ENCODE data around the gene DHCR7.
"Not testable (repeated sequence)": the region's sequence is repeated elsewhere in the genome, so short reads cannot be mapped to it uniquely, and the experiment has no call there.

The DHCR7 gene

GRCh38 chr11:71436861-71437260 is 11.3 kb downstream of the DHCR7 start:
- DNase-seq, result no peak

DNA sequence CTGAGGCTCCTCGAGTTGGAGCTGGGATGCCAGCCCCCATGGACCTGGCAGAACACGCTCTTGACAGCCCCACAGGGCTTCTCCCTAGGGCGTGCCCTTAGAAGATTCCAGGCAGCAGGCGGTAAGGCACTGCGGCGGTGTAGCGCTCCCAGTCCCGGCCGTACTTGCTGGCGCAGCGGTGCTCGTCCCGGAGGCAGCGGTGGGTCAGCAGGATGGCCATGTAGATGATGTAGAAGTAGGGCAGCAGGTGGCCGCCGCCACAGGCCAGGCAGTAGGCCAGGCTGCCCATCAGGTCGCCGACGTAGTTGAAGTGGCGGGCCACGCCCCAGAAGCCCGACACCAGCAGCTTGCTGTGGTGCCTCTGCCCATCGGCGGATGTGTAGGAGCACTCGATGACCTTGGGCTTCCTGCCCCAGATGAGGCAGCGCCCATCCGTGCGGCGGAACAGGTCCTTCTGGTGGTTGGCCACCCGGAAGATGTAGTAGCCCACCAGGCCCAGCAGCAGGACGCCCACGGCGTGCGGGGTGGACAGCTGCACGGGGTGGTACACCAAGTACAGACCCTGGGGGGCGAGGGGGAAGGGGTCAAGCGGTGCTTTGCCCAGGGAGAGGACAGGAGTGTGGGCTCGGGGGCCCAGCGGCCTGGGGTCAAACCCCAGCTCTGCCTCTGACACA is 12.8 kb downstream of the DHCR7 start:
- no peak for DNase-seq

GRCh38 chr11:71434576-71435130 is 13.5 kb downstream of the DHCR7 start:
- no peak for DNase-seq

DNA sequence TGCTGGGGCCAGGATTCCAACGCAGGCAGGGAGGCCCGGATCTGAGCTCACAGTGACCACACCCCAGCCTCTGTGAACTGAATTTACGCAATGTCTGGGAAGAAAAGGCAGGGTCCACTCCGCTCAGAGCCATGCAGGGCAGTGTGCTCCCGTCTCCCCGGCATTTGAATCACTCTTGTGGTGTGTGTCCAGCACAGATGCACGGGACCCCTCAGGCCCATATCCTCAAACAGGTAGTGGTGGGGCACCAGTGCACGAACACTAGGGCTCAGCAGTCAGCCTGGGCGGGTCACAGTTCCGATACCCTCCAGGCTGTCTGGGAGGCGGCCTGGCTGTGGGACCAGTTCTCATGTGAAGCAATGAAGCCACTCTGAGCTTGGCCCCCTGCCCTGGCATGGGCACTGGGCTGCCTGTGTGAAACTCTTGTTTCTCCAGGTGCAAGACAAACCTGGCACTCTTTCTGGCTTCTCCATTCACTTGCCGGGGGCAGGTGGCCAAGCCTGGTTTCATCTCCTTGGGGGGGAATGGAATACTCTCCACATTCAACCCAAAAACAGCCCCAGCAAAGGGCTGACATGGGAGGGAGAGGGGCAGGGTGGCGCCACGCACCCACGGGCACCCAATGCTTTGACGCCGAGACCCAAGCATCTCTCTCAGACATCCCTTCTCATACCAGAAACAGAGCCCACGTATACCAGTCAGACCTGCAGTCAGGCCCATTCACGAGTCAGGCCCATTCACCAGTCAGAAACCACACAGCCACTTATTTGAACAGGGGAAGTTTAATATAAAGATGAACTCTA is 14.3 kb downstream of the DHCR7 start:
- DNase-seq, result no peak

DNA sequence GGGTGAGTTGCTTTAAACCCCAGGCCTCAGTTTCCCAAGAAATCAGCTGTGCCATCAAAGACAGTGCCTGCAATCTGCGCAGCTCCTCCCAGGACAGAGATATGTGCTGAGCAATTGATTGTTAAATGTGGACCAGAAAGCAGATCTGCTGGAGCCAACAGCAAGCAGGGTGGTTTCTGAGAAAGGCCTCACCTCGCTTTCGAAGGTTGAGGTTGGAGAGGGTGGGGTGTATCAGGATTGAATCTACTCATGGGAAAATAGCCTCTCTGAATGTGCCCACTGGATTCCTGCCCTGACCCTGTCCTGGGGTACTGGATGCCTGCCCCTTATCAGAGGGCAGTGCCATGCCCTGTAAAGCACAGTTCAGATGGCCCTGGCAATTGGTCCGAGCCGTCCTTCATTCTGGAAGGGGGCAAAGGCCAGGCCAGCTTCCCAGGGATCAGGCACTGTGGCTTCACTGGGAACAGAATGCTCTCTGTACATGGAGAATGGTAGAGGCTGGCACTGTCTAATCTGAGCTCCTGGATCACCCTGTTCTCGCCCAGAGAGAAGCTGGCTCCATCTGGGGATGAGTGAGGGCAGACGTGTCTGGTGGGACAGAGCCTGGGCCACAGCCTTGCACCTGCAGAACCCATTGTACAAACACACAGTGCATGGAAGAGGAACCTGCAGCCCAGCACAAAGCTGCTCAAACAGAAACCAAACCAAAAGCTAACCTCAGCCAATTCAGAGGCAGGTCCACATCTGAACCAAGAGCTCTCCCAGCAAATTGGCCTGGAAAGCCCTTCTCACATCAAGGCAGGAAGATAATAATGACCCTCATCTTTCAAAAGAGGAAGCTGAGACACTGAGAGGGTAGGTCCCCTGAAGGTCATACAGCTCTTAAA is 15.2 kb downstream of the DHCR7 start:
- DNase-seq, result no peak

- DNase-seq, result no peak
Measured at GRCh38 chr11:71431271-71431670, 16.9 kb downstream of the DHCR7 start.

DNA sequence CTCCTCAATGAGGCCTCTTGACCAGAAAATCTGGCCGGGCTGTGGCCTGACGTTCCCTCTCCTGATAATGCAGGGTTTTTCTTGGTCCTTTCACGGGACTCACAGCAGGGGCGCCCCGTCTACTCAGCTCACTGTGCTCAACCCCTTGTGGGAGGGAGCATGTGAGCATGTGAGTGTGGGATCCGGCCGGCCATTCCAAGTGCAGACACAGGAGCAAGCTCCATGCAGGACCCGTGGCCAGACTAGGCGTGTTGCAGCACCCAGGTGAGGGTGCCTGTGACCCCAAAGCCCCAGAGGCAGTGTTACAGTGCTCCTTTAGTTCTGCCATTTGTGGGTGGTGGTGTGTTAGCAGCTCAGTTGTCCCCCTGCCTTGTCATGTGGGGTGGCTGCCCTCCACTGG is 18.0 kb downstream of the DHCR7 start:
- DNase-seq, result no peak

DNA sequence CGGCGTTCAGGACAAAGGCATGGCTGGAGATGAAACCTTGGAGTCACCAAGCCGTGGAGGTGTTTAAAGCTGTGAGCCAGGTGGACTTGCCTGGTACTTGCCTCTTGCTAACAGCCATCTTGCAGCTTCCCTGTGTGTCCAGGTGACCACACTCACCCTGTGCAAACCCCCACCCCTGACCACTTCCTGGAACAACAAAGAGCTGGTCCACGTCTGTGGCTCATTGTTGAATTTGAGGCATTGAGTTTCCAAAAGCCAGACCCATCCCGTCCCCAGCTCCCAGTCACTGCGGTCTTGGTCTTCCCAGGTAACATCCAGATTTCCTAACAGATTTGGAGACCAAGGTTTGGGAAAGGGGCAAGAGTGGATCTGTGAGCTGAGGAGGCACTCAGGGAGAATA is 18.5 kb downstream of the DHCR7 start:
- no peak for DNase-seq

- DNase-seq, result no peak
Measured at GRCh38 chr11:71428861-71429435, 19.2 kb downstream of the DHCR7 start.

DNA sequence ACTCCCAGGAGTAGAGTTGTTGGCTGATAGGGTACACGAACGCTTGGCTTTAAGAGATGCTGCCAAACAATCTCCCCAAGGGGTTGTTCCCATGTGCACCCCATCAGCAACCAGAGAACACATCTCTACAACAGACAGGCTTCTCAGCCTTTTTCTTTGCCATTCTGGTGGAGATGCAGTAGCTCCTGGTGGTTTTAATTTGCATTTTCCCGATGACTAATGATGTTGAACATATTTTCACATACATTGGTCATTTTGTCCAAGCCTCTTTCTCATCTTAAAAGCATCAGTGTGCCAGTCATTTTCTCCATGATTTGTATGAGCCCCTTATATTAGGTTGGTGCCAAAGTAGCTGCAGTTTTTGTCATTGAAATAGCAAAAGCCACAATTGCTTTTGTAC is 21.8 kb downstream of the DHCR7 start:
- DNase-seq, result no peak

DNA sequence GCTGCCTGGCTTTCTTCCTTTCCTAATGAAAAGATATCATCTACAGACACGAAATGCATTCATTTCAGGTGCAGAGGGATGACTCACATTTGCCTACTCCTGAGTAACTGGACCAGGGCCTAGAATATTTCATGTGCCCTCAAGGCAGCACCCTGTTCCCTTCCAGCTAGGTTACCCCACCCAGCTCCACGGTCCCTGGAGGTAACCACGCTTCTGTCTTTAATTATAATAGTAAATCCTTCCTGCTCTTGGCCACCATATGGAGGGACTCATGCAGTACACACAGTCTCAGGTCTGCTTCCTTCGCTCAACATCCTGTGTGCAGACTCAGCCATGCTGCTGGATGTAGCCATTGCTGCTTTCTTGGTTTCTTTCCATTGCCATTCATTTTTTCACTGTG is 22.3 kb downstream of the DHCR7 start:
- no peak for DNase-seq

- DNase-seq, result no peak
Measured at GRCh38 chr11:71425409-71425808, 22.8 kb downstream of the DHCR7 start.

GRCh38 chr11:71423181-71423790 is 24.9 kb downstream of the DHCR7 start:
- no peak for DNase-seq

DNA sequence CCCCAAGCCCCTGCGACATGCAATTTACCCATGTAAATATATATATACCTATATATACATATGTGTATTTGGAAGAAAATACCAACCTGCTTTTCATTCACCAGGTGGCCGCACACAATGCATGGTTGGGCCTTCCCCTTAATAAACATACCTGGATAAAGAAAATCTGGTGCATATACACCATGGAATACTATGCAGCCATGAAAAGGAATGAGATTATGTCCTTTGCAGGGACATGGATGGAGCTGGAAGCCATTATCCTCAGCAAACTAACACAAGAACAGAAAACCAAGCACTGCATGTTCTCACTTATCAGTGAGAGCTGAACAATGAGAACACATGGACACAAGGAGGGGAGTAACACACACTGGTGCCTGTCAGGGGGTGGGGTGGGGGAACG is 25.9 kb downstream of the DHCR7 start:
- DNase-seq, result not testable (repeated sequence)

- DNase-seq, result no peak
Measured at GRCh38 chr11:71421392-71421950, 26.7 kb downstream of the DHCR7 start.

GRCh38 chr11:71420455-71421241 is 27.5 kb downstream of the DHCR7 start:
- DNase-seq, result no peak

- no peak for DNase-seq
Measured at GRCh38 chr11:71418643-71419042, 29.6 kb downstream of the DHCR7 start.

DNA sequence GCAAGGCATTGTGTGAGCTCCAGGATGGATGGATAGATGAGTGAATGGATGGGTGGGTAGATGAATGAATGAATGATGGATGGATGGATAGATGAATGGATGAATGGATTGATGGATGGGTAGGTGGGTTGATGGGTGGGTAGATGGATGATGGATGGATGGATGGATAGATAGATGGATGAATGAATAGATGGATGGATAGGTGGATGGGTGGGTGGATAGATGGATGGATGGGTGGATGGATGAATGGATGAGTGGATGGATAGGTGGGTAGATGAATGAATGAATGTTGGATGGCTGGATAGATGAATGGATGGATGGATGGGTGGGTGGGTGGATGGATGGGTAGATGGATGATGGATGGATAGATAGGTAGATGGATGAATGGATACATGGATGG is 33.5 kb downstream of the DHCR7 start:
- no peak for DNase-seq

DNA sequence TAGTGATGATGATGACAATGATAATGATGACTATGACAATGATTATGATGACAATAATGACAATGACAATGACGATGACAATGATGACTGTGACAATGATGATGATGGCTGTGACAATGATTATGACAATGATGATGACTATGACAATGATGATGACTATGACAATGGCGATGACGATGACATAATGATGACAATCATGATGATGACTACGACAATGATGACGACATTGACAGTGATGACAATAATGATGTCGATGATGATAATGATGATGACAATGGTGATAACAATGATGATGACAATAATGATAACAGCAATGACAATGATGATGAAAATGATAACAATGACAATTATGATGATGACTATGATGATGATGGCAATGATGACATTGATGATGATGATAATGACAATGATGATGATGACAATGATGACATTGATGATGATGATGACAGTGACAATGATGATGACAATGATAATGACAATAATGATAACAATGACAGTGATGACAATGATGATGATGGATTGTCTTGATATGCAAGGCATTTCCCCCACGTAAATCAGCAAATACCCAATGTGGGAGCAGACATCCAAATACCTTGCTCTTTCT is 37.7 kb downstream of the DHCR7 start:
- no peak for DNase-seq

GRCh38 chr11:71408826-71409225 is 39.4 kb downstream of the DHCR7 start:
- DNase-seq, result no peak

DNA sequence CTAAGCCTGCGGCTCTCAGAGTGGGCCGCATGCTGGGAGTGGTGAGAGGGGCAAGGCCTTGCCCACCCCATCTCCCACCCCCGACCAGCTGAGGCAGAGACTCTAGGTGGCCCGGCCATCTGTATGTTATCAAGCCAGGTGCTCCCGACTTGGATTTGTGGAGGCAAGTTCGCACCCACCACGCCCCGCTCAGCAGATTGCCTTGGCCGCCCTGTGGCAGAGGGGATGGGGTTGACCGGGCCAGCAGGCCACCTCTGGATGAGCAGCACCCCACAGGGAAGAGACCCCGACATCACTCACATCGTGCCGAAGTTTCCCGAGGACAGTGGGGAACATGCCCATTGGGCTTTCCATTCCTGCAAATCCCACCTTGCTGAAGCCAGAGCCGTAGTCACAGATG is 40.8 kb downstream of the DHCR7 start:
- DNase-seq, result no peak

All from cortex of kidney (tissue), 1 donor.